IPS-15b (cell line): ENCODE data around the gene FSTL5.

Experiments used
- H3K27me3 ChIP-seq: one replicate; pipeline ENCODE4 v1.6.1; 2013; ENCODE audit warnings: low read length; ENCODE audit not compliant: control insufficient read depth, insufficient read depth
- H3K36me3 ChIP-seq: one replicate; pipeline ENCODE4 v1.6.1; 2013; ENCODE audit warnings: low read length; ENCODE audit not compliant: control insufficient read depth, insufficient read depth
- H3K4me1 ChIP-seq: one replicate; pipeline ENCODE4 v1.6.1; 2013; ENCODE audit warnings: mild to moderate bottlenecking, low read length; ENCODE audit not compliant: control insufficient read depth, insufficient read depth
- H3K4me3 ChIP-seq: one replicate; pipeline ENCODE4 v1.5.1; 2013; ENCODE audit warnings: low read depth, low read length
- H3K9ac ChIP-seq: one replicate; pipeline ENCODE4 v1.6.1; 2013; ENCODE audit warnings: low read depth, mild to moderate bottlenecking, low read length
- H3K9me3 ChIP-seq: one replicate; pipeline ENCODE4 v1.6.1; 2013; ENCODE audit warnings: mild to moderate bottlenecking, low read length; ENCODE audit not compliant: control insufficient read depth, insufficient read depth

FSTL5 gene

GRCh38 chr4:161728929-161729328 lies 434.9 kb downstream of the FSTL5 start:
- no peaks in the 10 kb centered on the region for H3K9me3 ChIP-seq
- no peaks in the 10 kb centered on the region for H3K4me1 ChIP-seq
- no peak overlapping the region for H3K9ac ChIP-seq
- H3K36me3 ChIP-seq, result no peaks in the 10 kb centered on the region
- no peak overlapping the region for H3K4me3 ChIP-seq
- no peaks in the 10 kb centered on the region for H3K27me3 ChIP-seq

GRCh38 chr4:161721947-161722346 lies 441.9 kb downstream of the FSTL5 start:
- H3K9ac ChIP-seq, result no peak overlapping the region
- H3K36me3 ChIP-seq, result no peaks in the 10 kb centered on the region
- no peaks in the 10 kb centered on the region for H3K27me3 ChIP-seq
- H3K4me3 ChIP-seq, result no peak overlapping the region
- H3K4me1 ChIP-seq, result peaks cover 4% of the 10 kb centered on the region
- H3K9me3 ChIP-seq, result no peaks in the 10 kb centered on the region

GRCh38 chr4:161717084-161717483 lies 446.7 kb downstream of the FSTL5 start:
- H3K4me1 ChIP-seq, result no peaks in the 10 kb centered on the region
- H3K9ac ChIP-seq, result no peak overlapping the region
- no peaks in the 10 kb centered on the region for H3K36me3 ChIP-seq
- H3K27me3 ChIP-seq, result no peaks in the 10 kb centered on the region
- no peak overlapping the region for H3K4me3 ChIP-seq
- no peaks in the 10 kb centered on the region for H3K9me3 ChIP-seq

GRCh38 chr4:161714931-161715330 lies 448.9 kb downstream of the FSTL5 start:
- no peaks in the 10 kb centered on the region for H3K27me3 ChIP-seq
- no peak overlapping the region for H3K4me3 ChIP-seq
- no peaks in the 10 kb centered on the region for H3K9me3 ChIP-seq
- H3K36me3 ChIP-seq, result no peaks in the 10 kb centered on the region
- no peaks in the 10 kb centered on the region for H3K4me1 ChIP-seq
- H3K9ac ChIP-seq, result no peak overlapping the region

GRCh38 chr4:161714022-161714751 lies 449.6 kb downstream of the FSTL5 start:
- Histone ChIP-seq H3K27me3 (no peaks in the 10 kb centered on the region), H3K9ac (no peak overlapping the region), H3K4me3 (no peak overlapping the region), H3K9me3 (no peaks in the 10 kb centered on the region), H3K36me3 (no peaks in the 10 kb centered on the region), H3K4me1 (no peaks in the 10 kb centered on the region)

- H3K9me3 ChIP-seq, result no peaks in the 10 kb centered on the region
Observed at GRCh38 chr4:161704653-161705052, 459.1 kb downstream of the FSTL5 start.

GRCh38 chr4:161704040-161704439 lies 459.8 kb downstream of the FSTL5 start:
- Histone ChIP-seq H3K27me3 (no peaks in the 10 kb centered on the region), H3K9ac (no peak overlapping the region), H3K36me3 (no peaks in the 10 kb centered on the region), H3K4me1 (no peaks in the 10 kb centered on the region), H3K4me3 (no peak overlapping the region), H3K9me3 (no peaks in the 10 kb centered on the region)

More at GRCh38 chr4:161704653-161705052, 459.1 kb downstream of the FSTL5 start:
- no peak overlapping the region for H3K9ac ChIP-seq
- no peaks in the 10 kb centered on the region for H3K27me3 ChIP-seq
- H3K4me3 ChIP-seq, result no peak overlapping the region
- no peaks in the 10 kb centered on the region for H3K4me1 ChIP-seq
- no peaks in the 10 kb centered on the region for H3K36me3 ChIP-seq

GRCh38 chr4:161702287-161702686 lies 461.5 kb downstream of the FSTL5 start:
- H3K4me3 ChIP-seq, result no peak overlapping the region
- no peaks in the 10 kb centered on the region for H3K27me3 ChIP-seq
- H3K4me1 ChIP-seq, result no peaks in the 10 kb centered on the region
- H3K9ac ChIP-seq, result no peak overlapping the region
- no peaks in the 10 kb centered on the region for H3K9me3 ChIP-seq
- H3K36me3 ChIP-seq, result no peaks in the 10 kb centered on the region

GRCh38 chr4:161696944-161697343 lies 466.9 kb downstream of the FSTL5 start:
- no peaks in the 10 kb centered on the region for H3K36me3 ChIP-seq
- no peaks in the 10 kb centered on the region for H3K27me3 ChIP-seq
- no peaks in the 10 kb centered on the region for H3K9me3 ChIP-seq
- no peak overlapping the region for H3K9ac ChIP-seq
- no peaks in the 10 kb centered on the region for H3K4me1 ChIP-seq
- H3K4me3 ChIP-seq, result no peak overlapping the region

- Histone ChIP-seq H3K4me1 (no peaks in the 10 kb centered on the region), H3K27me3 (no peaks in the 10 kb centered on the region), H3K9me3 (no peaks in the 10 kb centered on the region), H3K36me3 (no peaks in the 10 kb centered on the region), H3K9ac (no peak overlapping the region), H3K4me3 (no peak overlapping the region)
Observed at GRCh38 chr4:161680146-161680545, 483.7 kb downstream of the FSTL5 start.

GRCh38 chr4:161664740-161665139 lies 499.1 kb downstream of the FSTL5 start:
- no peaks in the 10 kb centered on the region for H3K4me1 ChIP-seq
- no peaks in the 10 kb centered on the region for H3K27me3 ChIP-seq
- no peaks in the 10 kb centered on the region for H3K9me3 ChIP-seq
- H3K4me3 ChIP-seq, result no peak overlapping the region
- no peak overlapping the region for H3K9ac ChIP-seq
- no peaks in the 10 kb centered on the region for H3K36me3 ChIP-seq

- H3K9ac ChIP-seq, result no peak overlapping the region
- no peaks in the 10 kb centered on the region for H3K9me3 ChIP-seq
- no peaks in the 10 kb centered on the region for H3K27me3 ChIP-seq
- H3K4me1 ChIP-seq, result no peaks in the 10 kb centered on the region
- H3K36me3 ChIP-seq, result no peaks in the 10 kb centered on the region
- H3K4me3 ChIP-seq, result no peak overlapping the region
Observed at GRCh38 chr4:161663844-161664243, 500.0 kb downstream of the FSTL5 start.
